GM19099 (cell line): ENCODE results near the gene C9orf43.

Experiments
- POLR2A ChIP-seq: IDR thresholded peaks from 3 replicates; pipeline ENCODE4 v1.6.1; 2011; ENCODE audit warnings: low read depth; ENCODE audit not compliant: insufficient read length; ENCODE audit errors: extremely low read depth

Gene C9orf43

DNA sequence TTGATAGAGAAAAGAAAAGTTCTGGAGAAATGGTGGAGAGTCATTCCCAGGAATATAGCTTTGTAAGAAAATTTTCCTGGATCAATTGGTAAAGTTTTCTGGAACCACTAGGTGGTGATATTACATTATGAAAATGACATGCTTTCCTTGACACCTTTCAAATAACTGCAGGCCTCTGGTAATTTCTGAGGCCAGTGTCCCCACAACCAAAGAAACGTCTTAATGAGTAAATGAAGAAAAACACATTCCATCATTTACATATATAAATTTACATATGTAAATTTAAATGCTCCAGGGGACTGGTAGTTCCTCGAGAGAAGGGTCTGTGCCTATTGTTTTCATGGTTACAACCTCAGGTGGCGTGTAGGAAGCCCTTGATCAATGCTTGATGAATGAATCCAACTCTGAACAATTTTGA is 35.8 kb downstream of the C9orf43 start:
- TF ChIP-seq POLR2A: no peak

DNA sequence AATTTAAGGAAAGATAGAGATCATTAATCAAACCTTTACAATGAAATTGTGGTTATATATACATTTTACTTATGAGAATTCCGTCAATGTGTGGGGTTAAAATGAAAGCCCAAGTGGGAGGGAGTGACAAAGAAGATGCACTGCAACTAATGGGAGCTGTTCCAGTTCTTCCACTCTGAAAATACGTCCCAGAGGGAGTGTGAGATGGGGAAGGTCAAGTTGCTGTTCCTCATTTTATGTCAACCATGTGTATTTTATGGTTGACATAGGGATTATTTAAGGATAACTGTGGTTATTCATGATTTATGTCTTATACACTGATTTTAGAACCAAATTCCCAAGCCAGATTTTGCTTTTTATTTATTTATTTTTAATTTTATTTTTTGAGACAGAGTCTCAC is 38.8 kb downstream of the C9orf43 start:
- TF ChIP-seq POLR2A: no peak

DNA sequence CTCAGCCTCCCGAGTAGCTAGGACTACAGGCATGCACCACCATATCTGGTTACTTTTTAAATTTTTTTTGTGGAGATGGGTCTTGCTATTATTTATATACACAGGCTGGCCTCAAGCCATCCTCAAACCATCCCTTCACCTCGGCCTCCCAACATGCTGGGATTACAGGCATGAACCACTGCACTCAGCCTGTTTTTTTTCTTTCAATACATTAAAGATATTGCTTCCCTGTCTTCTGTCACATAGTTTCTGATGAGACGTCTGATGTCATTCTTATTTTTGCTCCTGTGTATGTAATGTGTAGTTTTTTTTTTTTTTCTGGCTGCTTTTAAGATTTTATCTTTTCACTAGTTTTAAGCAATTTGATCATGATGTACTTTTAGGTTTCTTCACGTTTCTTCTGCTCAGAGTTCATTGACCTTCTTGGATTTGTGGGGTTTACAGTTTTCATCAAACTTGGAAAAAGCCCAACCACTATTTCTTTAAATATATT is 41.6 kb downstream of the C9orf43 start:
- TF ChIP-seq POLR2A: no peak

DNA sequence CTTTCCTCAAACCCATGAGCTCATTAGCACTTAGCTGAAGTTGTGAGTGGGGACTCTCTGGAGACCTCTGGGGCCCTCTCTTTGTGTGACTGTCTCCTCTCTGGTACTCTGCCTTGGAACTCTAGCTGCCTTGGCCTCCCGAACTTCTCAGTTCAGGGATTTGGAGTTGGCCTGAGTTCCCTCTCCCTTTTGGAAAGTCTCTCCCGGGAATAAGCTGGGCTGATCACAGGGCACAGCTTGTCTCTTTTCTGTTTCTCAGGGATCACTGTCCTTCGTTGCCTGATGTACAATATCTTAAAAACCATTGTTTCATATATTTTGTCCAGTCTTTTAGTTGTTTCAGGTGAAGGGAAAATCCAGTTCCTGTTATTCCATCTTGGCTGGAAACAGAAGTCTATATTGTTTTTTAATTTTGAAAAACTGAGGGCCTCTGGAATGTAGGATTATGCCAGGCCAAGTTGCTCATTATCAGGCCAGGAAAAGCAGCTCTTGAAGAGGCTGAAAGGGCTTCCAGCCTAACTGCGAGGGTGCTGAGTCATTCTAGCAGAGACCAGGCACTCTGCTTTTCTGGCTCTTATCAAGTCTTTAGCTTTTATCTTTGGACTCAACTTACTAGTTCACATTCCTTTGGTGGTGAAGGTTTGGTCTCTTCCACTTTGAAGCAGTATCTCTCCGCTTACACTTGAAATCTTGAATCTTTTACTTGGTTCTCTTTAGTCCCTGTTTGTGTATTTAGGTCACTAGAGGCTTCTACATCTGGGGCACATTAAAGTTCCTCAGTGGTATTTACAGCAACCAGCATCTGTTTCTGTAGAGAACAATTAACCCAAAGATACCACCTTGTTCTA is 44.6 kb downstream of the C9orf43 start:
- no peak for TF ChIP-seq POLR2A

DNA sequence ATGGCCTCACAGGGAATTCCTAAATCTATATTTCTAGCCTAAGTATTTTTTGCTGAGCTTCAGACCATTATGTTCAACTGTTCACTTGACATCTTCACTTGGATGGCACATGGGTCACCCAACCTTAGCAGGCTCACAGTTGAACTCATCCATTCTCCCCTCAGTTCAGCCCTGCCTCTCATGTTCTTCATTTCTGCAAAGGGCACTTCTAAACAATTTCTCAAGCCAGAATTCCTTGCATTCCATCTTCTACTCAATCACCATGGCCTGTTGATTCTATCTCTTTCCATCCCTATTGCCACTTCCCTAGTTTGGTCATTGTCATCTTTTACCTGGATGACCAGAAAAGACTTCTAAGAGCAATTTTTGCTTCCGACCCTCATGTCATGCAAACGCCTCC is 45.7 kb downstream of the C9orf43 start:
- TF ChIP-seq POLR2A: no peak

DNA sequence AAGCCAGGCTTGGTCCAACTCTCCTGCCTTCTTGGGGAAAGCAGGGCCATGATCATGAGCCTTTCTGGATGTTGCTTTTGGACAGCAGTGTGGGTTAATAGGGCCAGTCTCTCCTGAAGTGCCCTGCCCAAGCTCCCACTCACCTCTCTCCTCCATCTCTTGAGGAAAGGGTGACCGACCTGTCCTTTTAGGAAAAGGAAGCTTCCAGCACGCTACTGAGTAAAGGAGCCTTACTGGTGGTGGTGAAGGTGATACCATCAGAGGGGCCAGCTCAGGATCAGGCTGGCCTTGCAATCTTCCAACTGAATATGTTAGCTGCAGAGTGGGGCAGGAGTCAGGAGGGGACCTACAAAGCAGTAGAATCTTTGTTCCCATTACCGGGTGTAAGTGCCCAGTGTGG is 50.7 kb downstream of the C9orf43 start:
- TF ChIP-seq POLR2A: no peak

DNA sequence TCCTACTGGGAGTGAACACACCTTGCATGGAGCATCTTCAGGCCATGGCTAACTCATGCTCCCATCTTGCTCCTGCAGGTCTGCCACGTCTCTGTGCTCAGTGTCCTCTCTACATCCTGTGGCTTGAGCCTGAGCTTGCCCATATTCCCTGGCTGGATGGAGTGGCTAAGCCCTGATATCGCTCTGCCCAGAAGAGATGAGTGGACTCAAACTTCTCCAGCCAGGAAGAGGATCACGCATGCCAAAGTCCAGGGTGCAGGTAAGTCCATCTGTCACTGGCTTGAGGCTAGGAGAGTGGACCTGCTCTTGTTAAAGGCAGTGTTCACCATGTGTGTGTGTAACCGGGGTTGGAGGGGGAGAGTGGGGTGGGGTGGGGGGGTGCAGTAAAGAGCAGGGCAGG is 51.4 kb downstream of the C9orf43 start:
- TF ChIP-seq POLR2A: no peak

DNA sequence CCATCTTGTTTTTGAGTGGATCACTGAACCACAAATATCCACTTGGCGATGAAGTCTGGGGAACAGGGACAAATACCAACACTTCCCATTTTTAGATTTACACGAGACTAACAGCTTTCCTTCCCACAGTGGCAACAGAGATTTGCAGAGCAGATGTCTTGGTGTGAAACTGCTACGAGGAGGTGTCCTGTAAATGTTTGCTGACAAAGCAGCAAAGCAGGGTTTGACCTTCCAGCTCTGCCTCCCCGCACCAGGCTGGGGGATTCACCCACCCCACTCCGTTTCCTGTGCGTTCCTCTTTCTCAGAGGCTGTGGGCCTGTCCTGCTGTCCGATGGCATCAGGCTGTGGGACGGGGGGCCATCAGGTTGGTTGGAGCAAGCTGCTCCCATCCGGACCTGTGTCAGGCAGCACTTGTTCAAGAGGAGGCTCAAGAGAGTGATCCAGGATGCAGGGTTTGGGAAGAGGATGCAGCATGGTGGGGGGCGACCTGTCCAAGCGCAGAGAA is 52.3 kb downstream of the C9orf43 start:
- no peak for TF ChIP-seq POLR2A

DNA sequence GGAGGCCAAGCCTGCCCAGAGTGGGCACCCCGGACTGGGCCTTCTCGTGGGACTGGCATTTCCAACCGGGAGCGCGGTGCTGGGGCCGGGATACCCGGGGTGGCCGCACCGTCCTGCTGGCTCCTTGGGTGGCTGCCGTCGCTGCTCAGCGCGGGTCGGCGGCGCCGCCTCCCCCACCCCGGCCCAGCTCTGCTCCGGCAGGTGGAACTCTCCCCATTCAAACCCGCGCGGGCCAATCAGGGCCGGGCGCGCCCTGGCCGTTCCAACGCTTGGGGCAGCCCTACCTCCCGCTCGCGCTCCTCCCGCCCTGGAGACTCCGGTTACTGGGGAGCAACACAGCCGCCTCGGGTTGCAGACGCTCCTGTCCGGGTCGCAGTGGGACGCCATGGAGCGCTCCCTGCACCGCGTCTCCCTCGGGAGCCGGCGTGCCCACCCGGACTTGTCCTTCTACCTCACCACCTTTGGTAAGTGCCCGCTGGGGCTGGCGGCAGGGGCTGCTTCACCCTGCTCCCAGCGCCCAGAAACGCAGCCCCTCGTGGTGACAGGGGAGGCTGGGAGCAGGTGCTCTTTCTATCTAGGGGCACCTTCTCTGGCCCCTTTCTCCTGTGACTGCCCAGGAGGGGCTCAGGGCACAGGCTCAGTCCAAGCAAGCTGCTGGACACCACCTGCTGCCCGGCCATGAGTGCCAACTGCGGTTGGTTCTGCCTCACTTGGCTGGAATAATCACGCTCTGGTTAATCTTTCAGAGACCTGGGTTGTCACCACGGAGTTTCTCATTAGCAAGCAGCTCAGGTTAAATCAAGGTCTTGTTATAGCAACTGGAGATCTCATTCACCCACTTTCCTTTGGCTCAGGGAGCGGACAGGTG is 53.1 kb downstream of the C9orf43 start, which contains the start of gene RGS3:
Gene RGS3 (plus strand): TSS at position 310 of the 868 bp plus-strand sequence. CDS start 76 bp downstream, at position 386.
- no peak for TF ChIP-seq POLR2A

DNA sequence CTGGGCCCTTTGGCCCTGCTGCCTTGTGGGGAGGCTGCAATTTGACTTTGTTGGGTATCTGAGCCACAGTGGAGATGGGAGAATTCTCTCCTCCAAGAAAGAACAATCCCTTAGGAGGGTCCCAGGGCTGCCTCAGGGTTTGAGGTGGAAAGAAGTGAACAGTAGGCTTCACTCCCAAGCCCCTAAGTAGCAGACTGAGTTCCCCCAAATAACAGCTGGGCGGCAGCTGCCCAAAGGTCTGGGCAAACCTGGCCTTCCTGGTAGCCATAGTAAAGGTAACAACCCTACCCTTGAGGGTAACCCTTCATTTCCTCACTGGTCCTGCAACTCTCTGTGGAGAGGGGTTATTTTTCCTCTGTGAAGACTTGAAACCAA is 53.7 kb downstream of the C9orf43 start:
- no peak for TF ChIP-seq POLR2A

DNA sequence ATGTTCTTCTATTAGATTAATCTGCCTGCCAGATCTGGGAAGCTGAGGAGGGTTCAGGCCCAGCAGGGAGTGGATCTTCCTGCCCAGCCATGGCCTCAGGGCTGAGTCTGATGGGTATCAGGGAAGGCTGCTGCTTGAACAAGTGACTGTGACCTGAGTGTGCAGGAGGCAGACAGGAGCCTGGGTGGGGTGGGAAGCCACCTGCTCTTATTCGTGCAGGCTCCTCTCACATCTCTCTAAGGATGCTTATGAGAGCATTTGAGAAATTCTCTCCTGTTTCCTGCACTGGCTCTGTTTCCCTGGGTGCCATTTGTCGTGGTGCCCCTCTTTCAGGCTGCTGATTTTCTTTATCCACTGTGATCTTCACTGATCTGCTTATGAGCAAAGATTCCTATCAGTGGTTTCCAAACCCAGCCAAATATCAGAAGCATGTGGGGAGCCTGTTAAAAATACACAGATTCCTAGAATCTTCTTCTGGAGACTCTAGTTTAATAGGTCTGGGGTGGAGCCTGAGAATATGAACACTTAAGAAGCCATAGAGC is 55.1 kb downstream of the C9orf43 start:
- TF ChIP-seq POLR2A: no peak

DNA sequence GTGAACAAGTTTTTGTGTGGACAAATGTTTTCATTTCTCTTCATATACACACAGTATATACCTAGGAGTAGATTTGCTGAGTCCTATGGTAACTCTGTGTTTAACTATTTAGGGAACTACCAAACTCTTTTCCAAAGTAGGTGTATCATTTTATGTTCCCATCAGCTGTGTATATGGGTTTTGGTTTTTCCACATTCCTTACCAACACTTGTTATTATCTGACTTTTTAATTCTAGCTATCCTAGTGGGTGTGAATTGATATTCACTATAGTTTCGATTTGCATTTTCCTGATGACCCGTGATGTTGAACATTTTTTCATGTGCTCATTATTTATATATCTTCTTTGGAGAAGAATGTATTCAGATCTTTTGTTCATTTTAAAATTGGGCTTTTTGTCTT is 56.6 kb downstream of the C9orf43 start:
- TF ChIP-seq POLR2A: no peak

DNA sequence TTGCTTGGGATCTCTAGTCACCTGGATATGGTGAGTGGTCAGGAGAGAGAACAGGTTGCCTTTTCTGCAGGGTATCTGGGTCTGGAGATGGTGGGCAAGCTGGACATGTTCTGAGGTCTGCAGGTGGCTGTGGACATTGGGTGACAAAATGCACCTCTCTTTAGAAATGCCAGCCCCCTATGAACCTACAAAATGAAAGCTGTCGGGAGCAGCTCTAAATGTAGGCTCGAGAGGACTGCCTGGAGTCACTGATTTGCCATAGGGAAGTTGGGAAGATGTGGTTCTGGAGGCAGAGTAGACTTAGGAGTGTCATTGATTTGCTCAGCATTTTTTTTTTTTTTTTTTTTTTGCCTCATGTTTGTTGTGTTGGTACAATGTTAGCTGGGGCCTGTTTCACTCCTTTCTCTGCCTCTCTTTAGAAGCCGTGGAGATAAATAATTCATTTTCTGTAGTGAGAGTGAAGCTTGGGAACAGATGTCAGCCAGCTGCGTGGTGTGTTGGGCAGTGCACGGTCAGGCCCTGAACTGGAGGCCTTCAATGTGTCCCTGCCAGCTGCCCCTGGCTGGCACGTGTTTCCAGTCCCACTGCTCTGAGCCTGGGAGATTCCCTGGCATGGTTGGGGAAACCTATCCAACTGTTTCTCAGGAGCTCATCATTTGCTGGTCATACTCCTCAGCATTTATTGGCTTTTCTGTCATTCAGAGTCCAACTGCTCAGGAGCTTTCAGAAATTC is 58.3 kb downstream of the C9orf43 start:
- no peak for TF ChIP-seq POLR2A

DNA sequence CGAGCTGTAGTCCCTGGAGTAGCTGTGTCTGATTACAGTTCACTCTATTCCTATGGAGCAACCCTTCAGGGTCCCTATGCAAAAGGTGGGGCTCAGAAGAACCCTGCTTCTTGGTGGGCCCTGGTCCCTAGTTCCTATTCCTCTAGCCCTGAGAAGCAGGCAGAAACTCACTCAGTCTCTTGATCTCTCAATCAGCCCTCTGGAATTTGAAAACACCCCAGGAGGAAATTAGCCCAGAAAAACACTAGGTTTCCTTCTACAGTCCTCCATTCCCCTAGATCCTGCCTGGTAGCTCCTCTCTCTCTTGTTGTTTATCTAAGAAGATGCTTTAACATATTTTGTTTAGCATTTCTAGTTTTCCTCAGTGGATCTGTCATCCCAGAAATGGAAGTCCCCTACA is 60.6 kb downstream of the C9orf43 start:
- TF ChIP-seq POLR2A: no peak
